ENCODE data around the gene NDUFB3.
"Not testable (repeated sequence)": the region's sequence is repeated elsewhere in the genome, so short reads cannot be mapped to it uniquely, and the experiment has no call there.

DNA sequence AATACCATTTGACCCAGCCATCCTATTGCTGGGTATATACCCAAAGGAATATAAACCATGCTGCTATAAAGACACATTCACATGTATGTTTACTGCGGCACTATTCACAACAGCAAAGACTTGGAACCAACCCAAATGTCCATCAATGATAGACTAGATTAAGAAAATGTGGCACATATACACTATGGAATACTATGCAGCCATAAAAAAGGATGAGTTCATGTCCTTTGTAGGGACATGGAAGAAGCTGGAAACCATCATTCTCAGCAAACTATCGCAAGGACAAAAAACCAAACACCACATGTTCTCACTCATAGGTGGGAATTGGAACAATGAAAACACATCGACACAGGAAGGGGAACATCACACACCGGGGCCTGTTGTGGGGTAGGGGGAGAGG lies 33.4 kb upstream of the NDUFB3 start:
- not testable (repeated sequence) for TF ChIP-seq EZH2 (IDR thresholded peaks at IDR 0.05); POLR2AphosphoS5 (IDR thresholded peaks at IDR 0.05; ENCODE audit: borderline replicate concordance, low read depth, low read length)
